GM18907 (cell line): ENCODE results near the gene LMAN1L.

Experiments used
- ATAC-seq: cut with Tn5 transposase; IDR thresholded peaks from one replicate; pipeline ENCODE4 v1.9.1; 2021; ENCODE audit warnings: mild to moderate bottlenecking, moderate library complexity; ENCODE audit not compliant: unreplicated experiment

LMAN1L gene

GRCh38 chr15:74793135-74794028 lies 19.3 kb upstream of the LMAN1L start:
- ATAC-seq: no peak

GRCh38 chr15:74794248-74794969 lies 18.2 kb upstream of the LMAN1L start:
- no peak for ATAC-seq

GRCh38 chr15:74794970-74795349 lies 17.7 kb upstream of the LMAN1L start:
- no peak for ATAC-seq

- ATAC-seq: no peak
Measured at GRCh38 chr15:74795966-74796625, 16.5 kb upstream of the LMAN1L start.

GRCh38 chr15:74798388-74799254 lies 14.0 kb upstream of the LMAN1L start:
- no peak for ATAC-seq

GRCh38 chr15:74799255-74799855 lies 13.3 kb upstream of the LMAN1L start:
- ATAC-seq: peak; percentile 6

GRCh38 chr15:74799856-74800558 lies 12.6 kb upstream of the LMAN1L start:
- peak; percentile 75 for ATAC-seq

- ATAC-seq: no peak
Measured at GRCh38 chr15:74800559-74801094, 12.0 kb upstream of the LMAN1L start.

- no peak for ATAC-seq
Measured at GRCh38 chr15:74801311-74801997, 11.2 kb upstream of the LMAN1L start.

GRCh38 chr15:74802290-74802689 lies 10.3 kb upstream of the LMAN1L start:
- no peak for ATAC-seq

GRCh38 chr15:74802862-74803447 lies 9.7 kb upstream of the LMAN1L start:
- no peak for ATAC-seq

- no peak for ATAC-seq
Measured at GRCh38 chr15:74804935-74805334, 7.7 kb upstream of the LMAN1L start.

GRCh38 chr15:74807282-74807681 lies 5.4 kb upstream of the LMAN1L start:
- no peak for ATAC-seq

GRCh38 chr15:74808078-74808839 lies 4.4 kb upstream of the LMAN1L start:
- no peak for ATAC-seq

GRCh38 chr15:74808840-74809229 lies 3.8 kb upstream of the LMAN1L start:
- no peak for ATAC-seq

GRCh38 chr15:74809242-74809641 lies 3.4 kb upstream of the LMAN1L start:
- no peak for ATAC-seq

GRCh38 chr15:74809956-74810355 lies 2.7 kb upstream of the LMAN1L start:
- no peak for ATAC-seq
